Activated CD4-positive, alpha-beta T cell treated with anti-CD3 and anti-CD28 coated beads, Interleukin-2, amount 10 ng/mL, durations not matched to agents 24 days and 14 days (primary cell): ENCODE measurements around the gene TMEM243. TPM values are rescaled to one million over a fixed set of nuclear protein-coding genes. Genes with fewer than 3 reads are reported as not detected.

Experiments used
- DNase-seq: peaks from one replicate; pipeline ENCODE4 v3.0.0; 2022
- H3K27ac Mint-ChIP-seq: one replicate; pipeline ENCODE4 v1.8.0; 2022; ENCODE audit warnings: mild to moderate bottlenecking, mixed read lengths
- H3K27me3 Mint-ChIP-seq: one replicate; pipeline ENCODE4 v1.8.0; 2022; ENCODE audit warnings: mixed read lengths
- H3K36me3 Mint-ChIP-seq: one replicate; pipeline ENCODE4 v1.8.0; 2022; ENCODE audit warnings: low read depth, mild to moderate bottlenecking, mixed read lengths
- H3K4me1 Mint-ChIP-seq: one replicate; pipeline ENCODE4 v1.8.0; 2021; ENCODE audit warnings: mixed read lengths
- H3K4me3 Mint-ChIP-seq: one replicate; pipeline ENCODE4 v1.8.0; 2022; ENCODE audit warnings: mild to moderate bottlenecking, moderate library complexity, mixed read lengths
- H3K9me3 Mint-ChIP-seq: one replicate; pipeline ENCODE4 v1.8.0; 2021; ENCODE audit warnings: mixed read lengths
- intact Hi-C: fragments of 100-400 bp; cut with micrococcal nuclease; formaldehyde crosslinking; loops from one replicate; pipeline ENCODE4 v1.15.1; 2023
- total RNA-seq: library from RNA; stranded (reverse); gene quantifications from 2 replicates; pipeline ENCODE4 v1.2.3, GENCODE V29; 2022

TMEM243 gene
- total RNA-seq, 1 donor from 2014 or later: 46.1 TPM

- DNase-seq: no peak
- Mint-ChIP-seq H3K36me3 (peaks cover 2% of the 10 kb centered on the region), H3K27me3 (no peaks in the 10 kb centered on the region), H3K27ac (no peak overlapping the region), H3K9me3 (no peaks in the 10 kb centered on the region), H3K4me3 (no peak overlapping the region), H3K4me1 (peaks cover 10% of the 10 kb centered on the region)
- intact Hi-C loops: loop anchor here (1.0 kb wide), 2 partner anchors 209 to 222 kb away; no protein-coding TSS in a partner anchor
These were observed 71.1 kb downstream of the TMEM243 start for GRCh38 chr7:87148332-87148955.

GRCh38 chr7:87147500-87147899, 72.0 kb downstream of the TMEM243 start:
- intact Hi-C loops: no loop called here
- no peak overlapping the region for H3K27ac Mint-ChIP-seq
- H3K9me3 Mint-ChIP-seq: no peaks in the 10 kb centered on the region
- H3K36me3 Mint-ChIP-seq: no peaks in the 10 kb centered on the region
- no peak for DNase-seq
- H3K27me3 Mint-ChIP-seq: no peaks in the 10 kb centered on the region
- H3K4me3 Mint-ChIP-seq: no peak overlapping the region
- H3K4me1 Mint-ChIP-seq: peaks cover 10% of the 10 kb centered on the region

- no peak for DNase-seq
- H3K4me3 Mint-ChIP-seq: no peak overlapping the region
- H3K4me1 Mint-ChIP-seq: peaks cover 10% of the 10 kb centered on the region
- no peak overlapping the region for H3K27ac Mint-ChIP-seq
- intact Hi-C loops: no loop called here
- H3K27me3 Mint-ChIP-seq: no peaks in the 10 kb centered on the region
- no peaks in the 10 kb centered on the region for H3K36me3 Mint-ChIP-seq
- no peaks in the 10 kb centered on the region for H3K9me3 Mint-ChIP-seq
These were observed 72.7 kb downstream of the TMEM243 start for GRCh38 chr7:87146740-87147386.

Other genes starting within 250 kb of the TMEM243 start
- gene ELAPOR2, start 160.1 kb downstream of the TMEM243 start, total RNA-seq: 1.9 and 2.1 TPM in 2 replicates
- gene DMTF1, start 67.3 kb downstream of the TMEM243 start, total RNA-seq: 95.7 and 102 TPM in 2 replicates
- gene CROT, start 125.9 kb upstream of the TMEM243 start, total RNA-seq: 6.2 and 7.1 TPM in 2 replicates